ENCODE measurements around the gene CALML4.
"Not testable (repeated sequence)": the region's sequence is repeated elsewhere in the genome, so short reads cannot be mapped to it uniquely, and the experiment has no call there.

The CALML4 gene, protein sequence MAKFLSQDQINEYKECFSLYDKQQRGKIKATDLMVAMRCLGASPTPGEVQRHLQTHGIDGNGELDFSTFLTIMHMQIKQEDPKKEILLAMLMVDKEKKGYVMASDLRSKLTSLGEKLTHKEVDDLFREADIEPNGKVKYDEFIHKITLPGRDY

DNA sequence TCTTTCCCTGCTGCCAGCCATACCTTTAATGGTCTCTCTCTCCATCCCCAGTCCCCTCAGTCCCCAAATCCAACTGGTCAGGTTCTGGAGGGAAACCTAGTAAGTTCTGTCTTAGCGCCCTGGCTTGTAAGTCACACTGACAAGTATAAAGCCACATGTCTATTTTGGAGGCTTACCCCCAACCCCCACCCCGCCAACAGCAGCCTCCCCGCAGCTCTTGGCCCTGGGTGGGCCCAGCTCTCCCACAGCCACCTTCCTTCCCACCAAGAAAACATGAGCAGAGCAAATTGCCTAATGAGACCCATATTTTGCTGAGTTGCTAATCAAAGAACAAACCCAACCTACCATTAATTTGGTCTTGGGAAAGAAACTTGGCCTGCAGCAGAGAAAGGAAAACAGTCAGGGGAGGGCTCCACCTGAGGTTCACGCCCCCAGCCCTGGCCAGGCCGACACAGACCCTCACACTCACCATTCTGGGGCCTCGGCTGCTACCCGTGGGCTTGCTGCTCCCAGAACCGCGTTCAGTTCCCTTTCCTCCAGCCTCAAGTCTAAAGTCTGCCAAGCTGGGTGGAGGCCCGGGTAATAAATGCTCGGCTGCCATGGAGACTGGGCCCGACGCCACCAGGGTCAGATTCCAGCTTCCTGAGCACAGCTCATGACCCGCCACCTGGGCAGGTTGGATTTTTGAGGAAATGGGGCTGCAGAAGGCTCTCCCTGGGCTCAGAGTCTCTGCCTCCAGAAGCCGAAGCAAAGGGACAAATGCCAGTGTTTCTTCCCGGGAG is at the start of gene CALML4:
Gene CALML4 (minus strand): TSS at position 557 of the 782 bp plus-strand sequence. CDS start 85 bp downstream, at position 472.
- H3K4me3 ChIP-seq (ENCODE audit: low read depth in 1 of 2, low read length in 2 of 2), result peak within 1 kb of the TSS in 1 of 2 donors; percentile 67
- peak within 1 kb of the TSS; percentile 77 for H3K27ac ChIP-seq (ENCODE audit: low read length)
- H3K36me3 ChIP-seq (ENCODE audit: control insufficient read depth in 1 of 2, insufficient read depth in 2 of 2, low read length in 2 of 2), result no peaks in the 10 kb centered on the region
- no peaks in the 10 kb centered on the region for H3K27me3 ChIP-seq (ENCODE audit: low read depth, low read length)
- peaks cover 14 to 19% of the 10 kb centered on the region in 2 donors for H3K4me1 ChIP-seq (ENCODE audit: control insufficient read depth in 1 of 2, insufficient read depth in 2 of 2, low read length in 2 of 2)
- H3K9me3 ChIP-seq (ENCODE audit: control insufficient read depth in 1 of 2, low read length in 2 of 2), result no peaks in the 10 kb centered on the region

DNA sequence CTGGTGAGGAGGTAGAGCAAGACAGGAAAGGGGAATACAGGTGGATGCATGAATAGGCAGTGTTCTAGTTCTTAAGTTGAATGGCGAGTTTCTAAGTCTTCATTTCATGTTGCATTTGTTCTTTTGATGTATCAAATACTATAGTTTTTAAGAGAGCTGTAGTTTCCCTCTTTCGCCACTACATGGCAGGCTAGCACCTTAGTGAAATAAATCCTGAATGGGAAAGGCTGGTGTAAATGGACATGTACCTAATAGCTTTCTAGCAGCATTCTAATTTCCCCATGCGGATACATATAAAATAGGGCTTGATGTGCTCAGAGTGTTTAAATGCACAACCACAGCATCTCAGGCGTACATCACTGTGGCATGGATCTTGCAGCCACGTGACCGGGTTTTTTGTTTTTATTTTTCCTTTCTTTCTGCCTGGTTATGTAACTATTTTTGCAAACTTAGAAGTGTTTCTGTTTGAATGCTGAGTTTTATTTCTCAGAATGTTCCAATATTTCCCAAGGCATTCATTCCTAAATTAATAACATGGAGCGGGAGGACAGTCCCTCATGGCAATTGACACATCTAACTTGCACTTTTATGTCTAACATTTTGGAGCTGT is 47.9 kb upstream of the CALML4 start:
- Histone ChIP-seq H3K36me3 (ENCODE audit: control insufficient read depth in 1 of 2, insufficient read depth in 2 of 2, low read length in 2 of 2) (no peaks in the 10 kb centered on the region), H3K27me3 (ENCODE audit: low read depth, low read length) (no peaks in the 10 kb centered on the region), H3K4me3 (ENCODE audit: low read depth in 1 of 2, low read length in 2 of 2) (no peak overlapping the region), H3K4me1 (ENCODE audit: control insufficient read depth in 1 of 2, insufficient read depth in 2 of 2, low read length in 2 of 2) (peaks cover 0 to 7% of the 10 kb centered on the region in 2 donors), H3K9me3 (ENCODE audit: control insufficient read depth in 1 of 2, low read length in 2 of 2) (no peaks in the 10 kb centered on the region), H3K27ac (ENCODE audit: low read length) (no peak overlapping the region)

DNA sequence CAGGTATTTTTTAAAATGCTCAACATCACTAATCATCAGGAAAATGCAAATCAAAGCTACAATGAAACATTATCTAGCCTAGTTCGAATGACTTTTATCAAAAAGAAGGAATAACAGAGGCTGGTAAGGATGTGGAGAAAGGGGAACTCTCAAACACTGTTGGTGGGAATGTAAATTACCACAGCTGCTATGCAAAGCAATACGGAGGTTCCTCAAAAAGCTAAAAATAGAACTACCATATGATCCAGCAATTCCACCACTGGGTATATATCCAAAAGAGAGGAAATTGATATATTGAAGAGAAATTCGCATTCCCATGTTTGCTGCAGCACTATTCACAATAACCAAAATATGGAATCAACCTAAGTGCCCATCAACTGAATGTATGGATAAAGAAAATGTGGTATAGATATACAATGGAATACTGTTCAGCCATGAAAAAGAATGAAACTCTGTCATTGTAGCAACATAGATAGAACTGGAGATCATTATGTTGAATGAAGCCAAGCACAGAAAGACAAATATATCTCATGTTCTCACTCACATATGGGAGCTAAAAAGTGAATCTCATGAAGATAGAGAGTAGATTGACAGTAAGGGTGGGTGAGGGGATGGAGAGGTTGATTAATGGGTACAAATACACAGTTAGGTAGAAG is 44.1 kb upstream of the CALML4 start:
- Histone ChIP-seq H3K4me3 (ENCODE audit: low read depth in 1 of 2, low read length in 2 of 2) (no peak overlapping the region), H3K36me3 (ENCODE audit: control insufficient read depth in 1 of 2, insufficient read depth in 2 of 2, low read length in 2 of 2) (no peaks in the 10 kb centered on the region), H3K4me1 (ENCODE audit: control insufficient read depth in 1 of 2, insufficient read depth in 2 of 2, low read length in 2 of 2) (peaks cover 0 to 4% of the 10 kb centered on the region in 2 donors), H3K9me3 (ENCODE audit: control insufficient read depth in 1 of 2, low read length in 2 of 2) (peaks cover 0 to 5% of the 10 kb centered on the region in 2 donors), H3K27me3 (ENCODE audit: low read depth, low read length) (no peaks in the 10 kb centered on the region), H3K27ac (ENCODE audit: low read length) (no peak overlapping the region)

DNA sequence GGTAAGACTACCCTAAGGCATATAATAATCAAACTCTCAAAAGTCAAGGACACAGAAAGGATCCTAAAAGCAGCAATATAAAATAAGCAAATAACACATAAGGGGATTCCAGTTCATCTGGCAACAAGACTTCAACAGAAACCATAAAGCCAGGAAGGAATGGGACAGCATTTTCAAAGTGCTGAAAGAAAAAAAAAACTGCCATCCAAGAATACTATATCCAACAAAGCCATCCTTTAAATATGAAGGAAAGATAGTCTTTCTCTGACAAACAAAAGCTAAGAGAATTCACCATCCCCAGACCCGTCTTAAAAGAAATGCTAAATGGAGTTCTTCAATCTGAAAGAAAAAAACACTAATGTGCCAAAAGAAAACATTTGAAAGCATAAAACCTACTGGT is 39.1 kb upstream of the CALML4 start:
- H3K4me1 ChIP-seq (ENCODE audit: control insufficient read depth in 1 of 2, insufficient read depth in 2 of 2, low read length in 2 of 2), result no peaks in the 10 kb centered on the region
- peaks cover 0 to 8% of the 10 kb centered on the region in 2 donors for H3K9me3 ChIP-seq (ENCODE audit: control insufficient read depth in 1 of 2, low read length in 2 of 2)
- no peaks in the 10 kb centered on the region for H3K36me3 ChIP-seq (ENCODE audit: control insufficient read depth in 1 of 2, insufficient read depth in 2 of 2, low read length in 2 of 2)
- no peak overlapping the region for H3K27ac ChIP-seq (ENCODE audit: low read length)
- no peak overlapping the region for H3K4me3 ChIP-seq (ENCODE audit: low read depth in 1 of 2, low read length in 2 of 2)
- no peaks in the 10 kb centered on the region for H3K27me3 ChIP-seq (ENCODE audit: low read depth, low read length)

DNA sequence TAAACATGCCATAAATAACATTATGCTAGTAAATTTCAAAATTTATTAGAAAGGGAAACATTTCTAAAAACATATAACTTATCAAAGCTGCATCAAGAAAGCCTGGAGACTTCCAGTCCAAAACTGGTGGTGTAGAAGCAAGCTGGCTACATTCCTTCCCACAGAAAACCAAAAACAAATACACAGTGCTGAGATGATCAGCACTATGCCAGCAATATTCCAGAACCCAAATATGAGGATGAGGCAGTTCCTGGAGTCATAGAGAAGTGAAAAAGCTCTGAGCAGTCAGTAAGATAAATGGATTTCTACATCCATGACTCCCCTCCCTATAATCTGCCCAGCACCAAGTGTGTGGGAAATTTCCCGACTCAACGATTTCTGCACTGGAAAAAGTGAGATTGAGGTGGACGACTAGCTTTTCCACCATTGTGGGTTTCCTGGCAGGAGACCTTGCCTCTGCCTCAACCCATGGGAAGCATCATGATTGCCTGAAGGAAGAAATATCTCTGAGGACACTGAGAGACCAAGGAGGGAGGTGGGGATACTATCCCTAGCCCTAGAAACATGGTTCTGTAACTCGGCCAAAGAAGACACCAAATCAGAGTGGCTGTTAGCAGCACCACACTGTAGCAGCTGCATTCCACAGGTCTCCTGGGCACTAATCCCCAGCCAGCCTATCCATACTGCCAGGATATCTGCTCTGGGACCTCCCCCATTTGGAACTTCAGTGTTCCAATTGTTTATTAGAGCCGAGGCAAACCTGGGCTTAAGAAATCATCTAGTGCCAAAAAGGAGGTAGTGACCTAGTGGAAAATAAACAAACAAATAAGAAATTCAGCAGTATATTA is 36.2 kb upstream of the CALML4 start:
- Histone ChIP-seq H3K27ac (ENCODE audit: low read length) (no peak overlapping the region), H3K4me3 (ENCODE audit: low read depth in 1 of 2, low read length in 2 of 2) (no peak overlapping the region), H3K27me3 (ENCODE audit: low read depth, low read length) (no peaks in the 10 kb centered on the region), H3K9me3 (ENCODE audit: control insufficient read depth in 1 of 2, low read length in 2 of 2) (peaks cover 0 to 8% of the 10 kb centered on the region in 2 donors), H3K4me1 (ENCODE audit: control insufficient read depth in 1 of 2, insufficient read depth in 2 of 2, low read length in 2 of 2) (no peaks in the 10 kb centered on the region), H3K36me3 (ENCODE audit: control insufficient read depth in 1 of 2, insufficient read depth in 2 of 2, low read length in 2 of 2) (no peaks in the 10 kb centered on the region)

DNA sequence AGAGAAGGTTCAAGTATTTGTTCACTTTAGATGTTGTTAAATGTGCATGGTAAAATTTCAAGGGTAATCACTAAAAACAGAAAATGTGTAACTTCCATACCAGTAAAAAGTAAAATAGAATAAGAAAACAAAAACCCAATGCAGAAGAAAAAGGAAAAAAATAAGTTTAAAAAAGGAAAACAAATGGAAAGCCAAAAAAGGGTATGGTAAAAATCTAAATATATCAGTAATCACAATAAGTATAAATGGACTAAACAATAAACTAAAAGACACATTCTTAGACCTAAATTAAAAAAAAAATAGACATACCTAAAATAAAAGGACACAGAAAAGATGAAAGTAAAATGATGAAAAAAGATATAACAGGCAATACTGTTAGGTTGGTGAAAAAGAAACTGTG is 33.9 kb upstream of the CALML4 start:
- Histone ChIP-seq H3K27ac (ENCODE audit: low read length) (no peak overlapping the region), H3K4me3 (ENCODE audit: low read depth in 1 of 2, low read length in 2 of 2) (no peak overlapping the region), H3K36me3 (ENCODE audit: control insufficient read depth in 1 of 2, insufficient read depth in 2 of 2, low read length in 2 of 2) (no peaks in the 10 kb centered on the region), H3K9me3 (ENCODE audit: control insufficient read depth in 1 of 2, low read length in 2 of 2) (peaks cover 0 to 1% of the 10 kb centered on the region in 2 donors), H3K4me1 (ENCODE audit: control insufficient read depth in 1 of 2, insufficient read depth in 2 of 2, low read length in 2 of 2) (no peaks in the 10 kb centered on the region), H3K27me3 (ENCODE audit: low read depth, low read length) (no peaks in the 10 kb centered on the region)

DNA sequence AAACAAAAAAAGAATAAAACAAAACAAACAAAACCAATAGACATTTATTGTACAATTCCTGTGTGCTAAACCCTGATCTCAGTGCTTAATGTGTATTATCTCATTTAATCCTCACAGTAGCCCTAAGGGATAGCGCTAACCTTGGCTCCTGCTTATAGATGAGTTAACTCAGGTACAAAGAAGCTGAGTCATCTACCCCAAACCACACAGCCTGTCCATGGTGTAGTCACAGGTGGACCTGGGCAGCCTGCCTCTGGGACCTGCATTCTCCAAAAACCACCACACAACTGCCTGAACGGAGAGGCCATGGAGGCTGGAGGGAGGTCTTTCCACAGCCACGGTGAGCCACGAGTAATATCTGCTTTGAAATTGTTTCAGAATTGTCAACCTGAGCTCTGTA is 29.9 kb upstream of the CALML4 start:
- Histone ChIP-seq H3K27ac (ENCODE audit: low read length) (no peak overlapping the region), H3K36me3 (ENCODE audit: control insufficient read depth in 1 of 2, insufficient read depth in 2 of 2, low read length in 2 of 2) (no peaks in the 10 kb centered on the region), H3K4me1 (ENCODE audit: control insufficient read depth in 1 of 2, insufficient read depth in 2 of 2, low read length in 2 of 2) (peaks cover 0 to 6% of the 10 kb centered on the region in 2 donors)

DNA sequence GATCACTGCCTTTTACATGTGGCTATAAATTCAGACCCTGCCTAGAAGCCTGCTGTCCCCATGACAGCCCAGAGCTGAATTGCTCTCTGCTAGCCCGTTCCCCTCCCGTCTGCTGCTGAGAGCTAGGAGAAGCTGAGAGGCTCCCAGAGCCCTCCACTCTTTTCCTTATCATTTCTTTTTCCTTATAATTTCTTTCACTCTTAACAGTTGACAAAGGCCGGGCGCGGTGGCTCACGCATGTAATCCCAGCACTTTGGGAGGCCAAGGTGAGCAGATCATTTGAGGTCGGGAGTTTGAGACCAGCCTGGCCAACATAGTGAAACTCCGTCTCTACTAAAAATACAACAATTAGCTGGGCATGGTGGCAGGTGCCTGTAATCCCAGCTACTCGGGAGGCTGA is 29.4 kb upstream of the CALML4 start:
- H3K9me3 ChIP-seq (ENCODE audit: control insufficient read depth in 1 of 2, low read length in 2 of 2); H3K4me1 ChIP-seq (ENCODE audit: control insufficient read depth in 1 of 2, insufficient read depth in 2 of 2, low read length in 2 of 2); H3K36me3 ChIP-seq (ENCODE audit: control insufficient read depth in 1 of 2, insufficient read depth in 2 of 2, low read length in 2 of 2); H3K4me3 ChIP-seq (ENCODE audit: low read depth in 1 of 2, low read length in 2 of 2); H3K27me3 ChIP-seq (ENCODE audit: low read depth, low read length); H3K27ac ChIP-seq (ENCODE audit: low read length): not testable (repeated sequence)

More for the DNA sequence above, 29.9 kb upstream of the CALML4 start:
- Histone ChIP-seq H3K27me3 (ENCODE audit: low read depth, low read length) (no peaks in the 10 kb centered on the region), H3K4me3 (ENCODE audit: low read depth in 1 of 2, low read length in 2 of 2) (no peak overlapping the region), H3K9me3 (ENCODE audit: control insufficient read depth in 1 of 2, low read length in 2 of 2) (no peaks in the 10 kb centered on the region)

DNA sequence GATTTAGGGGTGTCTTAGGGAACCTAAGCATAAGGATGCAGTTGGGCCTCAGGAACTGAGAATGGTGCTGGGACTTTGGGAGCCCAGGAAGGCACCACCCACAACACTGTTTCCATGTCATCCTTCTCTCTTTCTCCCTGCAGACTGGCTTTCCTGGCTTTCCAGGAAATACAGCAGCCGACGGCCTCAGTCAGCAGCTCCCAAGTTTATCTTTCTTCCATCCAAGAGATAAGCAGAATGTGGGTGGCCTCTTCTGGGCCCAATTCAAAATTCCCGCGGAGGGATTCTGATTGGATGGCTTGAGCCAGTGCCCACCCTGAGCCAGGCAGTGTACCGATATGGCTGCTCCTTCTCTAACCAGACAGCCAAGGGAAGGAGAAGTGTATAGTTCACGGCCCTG is 28.9 kb upstream of the CALML4 start:
- H3K9me3 ChIP-seq (ENCODE audit: control insufficient read depth in 1 of 2, low read length in 2 of 2), result no peaks in the 10 kb centered on the region
- no peak overlapping the region for H3K4me3 ChIP-seq (ENCODE audit: low read depth in 1 of 2, low read length in 2 of 2)
- no peaks in the 10 kb centered on the region for H3K27me3 ChIP-seq (ENCODE audit: low read depth, low read length)
- no peaks in the 10 kb centered on the region for H3K36me3 ChIP-seq (ENCODE audit: control insufficient read depth in 1 of 2, insufficient read depth in 2 of 2, low read length in 2 of 2)
- peaks cover 0 to 8% of the 10 kb centered on the region in 2 donors for H3K4me1 ChIP-seq (ENCODE audit: control insufficient read depth in 1 of 2, insufficient read depth in 2 of 2, low read length in 2 of 2)
- no peak overlapping the region for H3K27ac ChIP-seq (ENCODE audit: low read length)

DNA sequence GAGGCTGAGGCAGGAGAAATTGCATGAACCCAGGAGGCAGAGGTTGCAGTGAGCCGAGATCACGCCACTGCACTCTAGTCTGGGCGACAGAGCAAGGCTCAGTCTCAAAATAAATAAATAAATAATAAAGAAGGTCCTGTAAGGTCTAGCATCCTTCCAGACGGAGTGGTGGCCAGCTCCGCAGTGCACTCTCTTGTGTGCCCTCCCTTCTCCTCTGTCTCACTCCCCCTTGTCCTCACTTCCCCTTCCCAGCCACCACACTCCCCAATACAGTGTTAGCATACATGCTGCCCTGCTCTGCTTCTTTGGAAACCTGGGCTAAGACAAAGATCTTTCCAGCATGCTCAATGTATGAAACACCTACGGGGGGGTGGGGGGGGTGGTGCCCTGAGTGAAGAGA is 27.8 kb upstream of the CALML4 start:
- H3K4me1 ChIP-seq (ENCODE audit: control insufficient read depth in 1 of 2, insufficient read depth in 2 of 2, low read length in 2 of 2), result peaks cover 7 to 16% of the 10 kb centered on the region in 2 donors
- no peak overlapping the region for H3K4me3 ChIP-seq (ENCODE audit: low read depth in 1 of 2, low read length in 2 of 2)
- H3K27me3 ChIP-seq (ENCODE audit: low read depth, low read length), result no peaks in the 10 kb centered on the region
- no peaks in the 10 kb centered on the region for H3K9me3 ChIP-seq (ENCODE audit: control insufficient read depth in 1 of 2, low read length in 2 of 2)
- no peaks in the 10 kb centered on the region for H3K36me3 ChIP-seq (ENCODE audit: control insufficient read depth in 1 of 2, insufficient read depth in 2 of 2, low read length in 2 of 2)
- H3K27ac ChIP-seq (ENCODE audit: low read length), result no peak overlapping the region

Data from muscle layer of duodenum (tissue), 2 donors.